Measurements from ENCODE around the gene SLC9A5.

SLC9A5 gene

DNA sequence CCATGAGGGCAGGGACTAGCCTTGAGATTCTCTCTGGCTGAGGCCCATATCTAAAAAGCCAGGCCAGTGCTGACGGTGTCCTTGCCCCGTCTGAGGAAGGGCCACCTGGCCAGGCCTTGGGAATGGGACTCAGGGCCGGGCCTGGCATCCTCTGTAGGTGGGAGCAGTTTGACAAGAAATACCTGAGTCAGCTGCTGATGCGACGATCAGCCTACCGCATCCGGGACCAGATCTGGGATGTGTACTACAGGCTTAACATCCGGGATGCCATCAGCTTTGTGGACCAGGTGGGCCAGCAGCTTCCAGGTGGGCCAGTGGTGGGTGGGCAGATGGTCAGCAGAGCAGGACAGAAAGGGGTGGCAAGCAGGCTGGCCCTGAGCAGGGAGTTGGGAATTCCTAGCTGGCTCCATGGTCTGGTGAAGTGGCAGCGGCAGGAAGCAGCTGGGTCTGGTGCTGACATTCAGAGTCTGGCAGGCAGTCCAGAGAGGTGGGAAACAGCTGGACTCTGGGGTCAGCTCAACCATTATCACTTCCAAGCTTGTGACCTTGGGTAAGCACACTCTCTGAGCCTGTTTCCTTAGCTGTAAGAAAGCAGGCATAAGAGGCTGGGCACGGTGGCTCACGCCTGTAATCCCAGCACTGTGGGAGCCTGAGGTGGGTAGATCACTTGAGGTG, 9.5 kb downstream of the SLC9A5 start:
- FAIRE-seq = no peak

DNA sequence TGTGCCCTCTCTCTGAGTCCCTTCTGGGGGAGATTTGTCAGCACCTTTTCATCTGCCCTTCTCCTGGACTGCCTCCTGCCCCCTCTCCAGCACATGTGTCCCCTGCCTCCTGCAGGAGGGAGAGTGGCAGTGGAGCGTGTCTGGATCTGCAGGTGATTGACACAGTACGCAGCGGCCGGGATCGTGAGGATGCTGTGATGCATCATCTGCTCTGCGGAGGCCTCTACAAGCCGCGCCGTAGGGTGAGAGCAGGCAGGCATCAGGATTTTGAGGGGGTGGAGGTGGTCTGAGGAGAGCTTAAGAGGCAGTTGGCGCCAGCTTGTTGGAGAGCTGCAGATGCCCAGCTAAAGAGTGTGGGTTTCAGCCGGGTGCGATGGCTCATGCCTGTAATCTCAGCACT, 10.9 kb downstream of the SLC9A5 start:
- no peak for FAIRE-seq

DNA sequence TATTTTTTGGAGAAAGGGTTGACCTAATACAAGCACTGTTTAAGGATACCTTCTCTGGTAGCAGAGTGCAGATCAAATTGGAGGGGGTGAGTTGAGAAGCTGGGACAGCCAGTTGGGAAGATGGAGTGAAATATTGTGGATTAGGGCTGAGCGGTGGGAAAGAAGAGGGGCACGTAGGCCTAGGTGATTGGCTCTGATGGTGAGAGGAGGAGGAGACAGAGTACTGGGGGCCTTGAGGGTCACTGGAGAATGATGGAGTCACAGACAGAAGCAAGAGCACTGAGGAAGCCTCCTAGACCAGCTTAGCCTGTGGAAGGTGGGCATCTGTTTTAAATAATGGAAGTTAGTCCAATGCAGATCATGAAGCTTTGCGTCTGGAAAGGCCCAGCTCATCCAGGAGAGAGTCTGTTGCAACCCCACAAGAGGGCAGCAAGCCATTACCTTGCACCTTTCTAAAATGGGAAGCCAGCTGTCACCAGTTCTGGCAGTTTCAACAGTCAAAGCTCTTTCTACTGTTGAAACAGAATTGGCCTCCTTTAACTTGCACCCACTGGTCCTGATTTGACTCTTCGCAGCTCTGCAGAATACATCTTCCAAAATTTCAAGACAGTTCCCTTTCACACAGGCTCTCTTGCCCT, 11.8 kb downstream of the SLC9A5 start:
- no peak for FAIRE-seq

DNA sequence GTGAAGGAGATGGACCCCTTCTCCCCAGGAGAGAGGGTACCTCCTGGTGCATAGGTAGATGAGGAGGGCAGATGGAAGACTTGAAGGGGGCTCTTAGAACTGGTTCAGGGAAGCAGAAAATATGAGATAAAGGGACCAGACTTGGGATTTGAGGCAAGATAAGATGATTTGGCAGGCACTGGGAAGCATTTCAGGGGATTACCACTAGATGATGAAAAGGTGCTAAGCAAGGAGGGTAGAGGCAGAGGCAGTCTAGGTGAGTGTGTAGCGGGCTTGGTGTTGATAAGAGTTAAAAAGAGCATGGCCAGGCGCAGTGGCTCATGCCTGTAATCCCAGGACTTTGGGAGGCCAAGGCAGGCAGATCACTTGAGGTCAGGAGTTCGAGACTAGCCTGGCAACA, 14.4 kb downstream of the SLC9A5 start:
- FAIRE-seq = no peak

DNA sequence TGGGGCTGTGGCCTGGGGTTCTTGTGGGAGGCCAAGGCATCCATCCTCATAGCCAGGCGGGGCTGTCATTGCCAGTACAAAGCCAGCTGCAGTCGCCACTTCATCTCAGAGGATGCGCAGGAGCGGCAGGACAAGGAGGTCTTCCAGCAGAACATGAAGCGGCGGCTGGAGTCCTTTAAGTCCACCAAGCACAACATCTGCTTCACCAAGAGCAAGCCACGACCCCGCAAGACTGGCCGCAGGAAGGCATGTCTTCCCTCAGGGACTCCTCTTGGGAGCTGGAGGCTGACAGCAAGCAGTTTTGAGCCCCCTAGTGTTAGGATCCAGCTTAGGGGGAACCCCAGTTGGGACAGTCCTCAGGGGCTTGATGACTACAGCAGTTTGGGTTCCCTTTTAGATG, 15.5 kb downstream of the SLC9A5 start:
- FAIRE-seq = no peak

DNA sequence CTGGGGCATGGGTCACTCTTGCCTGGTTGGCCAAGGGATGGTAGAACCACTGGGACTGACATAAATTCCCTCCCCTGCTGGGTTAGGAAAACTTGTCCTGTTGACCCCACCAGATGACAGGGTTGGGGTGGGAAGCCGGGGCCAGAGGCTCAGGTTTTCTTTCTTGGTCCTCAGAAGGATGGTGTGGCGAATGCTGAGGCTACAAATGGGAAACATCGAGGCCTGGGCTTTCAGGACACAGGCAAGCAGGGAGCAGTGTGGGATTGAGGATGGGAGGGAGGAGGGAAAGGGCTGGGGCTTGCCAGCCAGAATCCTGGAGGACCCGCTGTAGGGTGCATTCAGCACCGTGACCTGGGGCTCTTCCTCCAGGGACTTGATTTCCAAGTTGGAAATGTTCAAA, 16.1 kb downstream of the SLC9A5 start:
- FAIRE-seq = no peak

DNA sequence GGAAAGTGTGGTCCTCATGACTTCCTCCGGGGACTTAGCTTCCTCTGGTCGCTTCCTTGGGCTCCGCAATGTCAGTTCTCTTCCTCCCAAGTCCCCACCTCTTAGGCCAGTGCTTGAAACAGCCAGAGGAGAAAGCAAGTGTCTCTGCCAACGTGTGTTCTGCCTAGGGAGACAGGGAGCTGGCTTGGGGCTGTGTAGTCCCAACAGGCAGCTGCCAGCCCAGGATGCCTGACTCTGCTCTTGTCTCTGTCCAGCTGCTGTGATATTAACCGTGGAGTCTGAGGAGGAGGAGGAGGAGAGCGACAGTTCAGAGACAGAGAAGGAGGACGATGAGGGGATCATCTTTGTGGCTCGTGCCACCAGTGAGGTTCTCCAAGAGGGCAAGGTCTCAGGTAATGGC, 17.1 kb downstream of the SLC9A5 start:
- no peak for FAIRE-seq

DNA sequence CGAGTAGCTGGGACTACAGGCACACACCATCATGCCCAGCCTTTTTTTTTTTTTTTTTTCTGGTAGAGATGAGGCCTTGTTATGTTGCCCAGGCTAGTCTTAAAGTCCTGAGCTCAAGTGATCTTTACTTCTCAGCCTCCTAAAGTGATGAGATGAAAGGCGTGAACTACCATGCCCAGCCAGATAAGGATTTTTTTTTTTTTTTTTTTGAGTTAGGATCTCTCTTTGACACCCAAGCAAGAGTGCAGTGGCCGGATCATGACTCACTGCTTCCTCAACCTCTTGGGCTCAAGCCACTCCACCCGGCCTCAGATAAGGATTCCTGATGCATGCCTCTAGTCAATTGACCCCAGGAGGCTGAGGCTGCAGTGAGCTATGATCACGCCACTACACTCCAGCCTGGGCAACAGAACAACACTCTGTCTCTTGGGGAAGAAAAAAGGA, 19.4 kb downstream of the SLC9A5 start:
- no peak for FAIRE-seq

DNA sequence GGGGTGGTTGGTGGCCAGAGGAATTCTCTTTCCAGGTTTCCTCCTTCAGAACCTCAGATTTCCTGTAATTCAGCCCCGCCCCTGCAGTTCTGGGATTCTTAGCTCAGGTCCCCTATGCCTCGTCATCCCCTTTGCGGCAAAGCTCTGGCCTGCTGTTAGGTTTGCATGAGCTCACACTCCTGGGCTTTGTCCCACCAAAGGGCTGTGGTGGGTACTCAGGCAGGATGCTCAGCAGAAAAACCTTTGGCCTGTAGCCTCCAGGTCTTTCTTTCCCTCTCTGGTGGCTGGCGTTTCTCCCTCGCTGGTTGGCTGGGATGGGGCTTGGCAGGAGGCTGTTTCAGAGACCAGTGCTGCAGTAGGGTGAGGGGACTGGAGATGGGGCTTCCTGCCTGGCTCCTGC, 21.0 kb downstream of the SLC9A5 start:
- FAIRE-seq = no peak

DNA sequence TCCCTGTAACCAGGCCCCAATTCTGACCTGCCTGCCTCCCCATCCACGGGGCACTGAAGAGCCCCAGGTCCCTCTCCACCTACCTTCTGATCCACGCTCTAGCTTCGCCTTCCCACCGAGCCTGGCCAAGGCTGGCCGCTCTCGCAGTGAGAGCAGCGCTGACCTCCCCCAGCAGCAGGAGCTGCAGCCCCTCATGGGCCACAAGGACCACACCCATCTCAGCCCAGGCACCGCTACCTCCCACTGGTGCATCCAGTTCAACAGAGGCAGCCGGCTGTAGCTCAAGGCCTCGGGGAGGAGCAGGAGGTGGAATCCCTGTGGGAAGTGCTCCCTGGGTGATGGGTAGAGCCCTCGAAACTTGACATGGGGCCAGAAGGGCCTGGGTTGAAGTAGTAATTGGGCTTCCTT, 22.2 kb downstream of the SLC9A5 start:
- FAIRE-seq = no peak

DNA sequence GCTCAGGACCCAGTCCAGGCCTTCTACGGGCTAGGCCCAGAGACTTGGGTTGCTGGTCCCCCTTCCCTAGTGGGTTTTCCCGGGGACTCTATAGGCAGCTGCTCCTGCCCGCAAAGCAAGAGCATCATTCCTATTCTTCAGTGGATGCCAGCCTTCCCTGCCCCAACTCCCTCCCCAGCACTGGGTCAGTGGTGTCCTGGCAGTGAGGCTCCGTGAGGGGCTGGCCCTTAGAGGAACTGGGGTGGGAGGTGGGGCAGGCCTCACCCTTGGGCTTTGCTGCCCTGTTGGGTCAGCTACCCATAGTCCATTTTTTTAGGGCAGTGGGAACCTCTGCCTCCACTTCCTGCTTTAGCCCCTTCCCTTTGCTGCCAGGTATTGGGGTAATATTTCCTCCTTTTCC, 22.7 kb downstream of the SLC9A5 start:
- FAIRE-seq = no peak

DNA sequence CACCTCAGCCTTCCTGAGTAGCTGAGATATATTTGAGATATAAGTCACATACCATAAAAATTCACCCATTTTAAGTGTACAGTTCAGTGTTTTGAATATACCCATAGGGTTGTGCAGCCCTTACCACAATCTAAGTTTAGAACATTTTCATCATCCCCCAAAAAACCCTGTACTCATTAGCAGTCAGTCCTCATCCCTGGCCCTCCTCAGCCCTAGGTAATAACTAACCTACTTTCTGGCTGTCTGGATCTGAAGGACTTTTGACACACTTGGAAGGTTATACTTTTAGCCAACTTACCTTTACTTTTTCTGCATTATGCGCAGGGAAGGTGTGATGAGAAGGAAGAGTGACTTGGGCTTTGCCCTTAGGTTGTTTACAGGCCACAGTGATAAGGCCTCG, 26.5 kb downstream of the SLC9A5 start:
- no peak for FAIRE-seq

DNA sequence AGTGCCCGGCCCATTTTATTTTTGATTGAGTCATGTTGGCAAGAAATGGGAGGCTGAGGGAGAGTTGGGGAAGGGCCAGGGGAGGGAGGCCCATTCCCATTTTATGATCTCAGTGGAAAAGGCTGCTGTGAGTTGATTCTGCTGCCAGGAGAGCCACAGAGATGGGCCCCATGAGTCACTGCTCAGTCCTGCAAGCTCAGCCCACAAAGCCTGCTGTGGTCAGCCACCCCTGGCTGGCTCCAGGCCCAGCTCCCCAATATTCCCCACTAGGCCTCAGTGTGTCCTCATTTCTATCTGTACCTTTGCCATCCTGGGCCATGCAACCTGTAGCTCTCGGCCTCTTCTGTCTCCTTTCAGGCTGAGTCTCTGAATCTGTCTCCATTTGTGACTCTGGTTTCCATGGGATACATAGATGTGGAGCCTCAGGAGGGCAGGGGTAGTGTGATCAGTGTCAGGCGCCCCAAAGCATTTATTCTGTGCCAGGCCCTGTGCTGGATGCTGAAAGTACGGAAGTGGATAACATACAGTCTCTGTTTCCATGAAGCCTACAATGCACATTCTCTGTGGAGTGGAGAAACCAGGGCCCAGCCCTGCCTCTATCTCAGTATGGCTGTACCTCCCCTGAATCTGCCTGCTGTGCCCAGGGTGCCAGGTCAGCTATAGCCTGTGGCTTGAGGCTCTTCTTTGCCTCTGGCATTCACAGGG, 28.7 kb downstream of the SLC9A5 start:
- FAIRE-seq = no peak

DNA sequence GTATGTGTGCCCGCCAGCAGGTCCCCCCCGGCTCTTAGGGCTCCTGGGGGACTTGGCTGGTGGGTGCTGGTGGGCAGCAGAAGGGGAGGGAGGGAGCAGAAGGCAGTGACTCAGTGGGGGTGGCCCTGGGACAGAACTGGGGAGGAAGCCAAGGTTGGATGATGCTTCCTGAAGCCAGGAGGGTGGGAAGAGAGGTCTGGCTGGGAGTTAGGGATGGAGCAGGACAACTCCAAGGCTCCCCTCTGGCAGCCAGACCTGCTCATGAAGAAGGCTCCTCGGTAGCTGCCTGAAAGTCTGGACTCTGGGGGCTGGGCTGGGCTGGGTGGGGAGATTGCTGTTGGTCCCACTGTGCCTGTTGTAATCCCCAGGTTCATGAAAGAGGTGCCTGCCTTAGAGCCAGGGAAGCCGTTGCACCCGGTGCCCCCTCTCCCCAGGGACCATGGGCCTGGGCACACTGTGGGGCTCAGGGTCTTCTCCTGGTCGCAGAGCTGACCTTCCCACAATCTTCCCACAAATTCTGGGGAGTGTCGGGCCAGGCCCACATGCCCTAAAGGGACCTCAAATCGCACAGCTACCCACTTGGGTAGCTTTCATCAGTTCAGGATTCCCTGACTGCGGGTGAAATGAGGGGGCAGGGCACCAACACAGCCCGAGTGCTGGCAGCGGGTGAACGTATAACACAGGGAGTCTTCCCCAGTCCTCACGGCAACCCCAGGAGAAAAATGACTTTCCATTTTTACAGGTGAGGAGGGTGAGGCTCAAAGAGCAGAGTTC, 29.4 kb downstream of the SLC9A5 start:
- no peak for FAIRE-seq

DNA sequence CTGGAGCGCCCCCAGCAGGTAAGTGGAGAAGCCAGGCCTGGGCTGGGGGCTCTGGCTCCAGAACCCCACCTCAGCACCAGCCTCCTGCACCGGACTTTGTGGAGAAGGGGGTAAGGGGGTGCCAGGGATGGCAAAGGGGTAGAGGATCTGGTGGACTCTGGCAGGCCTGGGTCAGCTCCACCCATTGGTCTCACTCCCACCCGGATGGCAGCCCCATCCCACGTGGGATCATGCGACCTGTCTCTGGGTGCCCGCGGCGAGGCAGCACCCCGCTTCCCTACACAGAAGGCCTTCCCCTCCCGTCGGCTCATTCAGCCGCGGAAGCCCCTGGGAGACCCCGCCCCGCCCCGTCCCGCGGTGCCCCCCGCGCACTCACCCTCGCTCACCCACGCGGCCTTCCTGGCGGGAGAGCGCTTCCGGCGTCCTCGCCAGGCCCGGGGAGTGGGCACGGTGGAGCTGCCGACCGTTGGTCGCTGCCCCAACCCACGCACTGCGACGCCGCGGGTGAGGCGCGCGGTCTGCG, 30.1 kb downstream of the SLC9A5 start:
- FAIRE-seq = no peak

DNA sequence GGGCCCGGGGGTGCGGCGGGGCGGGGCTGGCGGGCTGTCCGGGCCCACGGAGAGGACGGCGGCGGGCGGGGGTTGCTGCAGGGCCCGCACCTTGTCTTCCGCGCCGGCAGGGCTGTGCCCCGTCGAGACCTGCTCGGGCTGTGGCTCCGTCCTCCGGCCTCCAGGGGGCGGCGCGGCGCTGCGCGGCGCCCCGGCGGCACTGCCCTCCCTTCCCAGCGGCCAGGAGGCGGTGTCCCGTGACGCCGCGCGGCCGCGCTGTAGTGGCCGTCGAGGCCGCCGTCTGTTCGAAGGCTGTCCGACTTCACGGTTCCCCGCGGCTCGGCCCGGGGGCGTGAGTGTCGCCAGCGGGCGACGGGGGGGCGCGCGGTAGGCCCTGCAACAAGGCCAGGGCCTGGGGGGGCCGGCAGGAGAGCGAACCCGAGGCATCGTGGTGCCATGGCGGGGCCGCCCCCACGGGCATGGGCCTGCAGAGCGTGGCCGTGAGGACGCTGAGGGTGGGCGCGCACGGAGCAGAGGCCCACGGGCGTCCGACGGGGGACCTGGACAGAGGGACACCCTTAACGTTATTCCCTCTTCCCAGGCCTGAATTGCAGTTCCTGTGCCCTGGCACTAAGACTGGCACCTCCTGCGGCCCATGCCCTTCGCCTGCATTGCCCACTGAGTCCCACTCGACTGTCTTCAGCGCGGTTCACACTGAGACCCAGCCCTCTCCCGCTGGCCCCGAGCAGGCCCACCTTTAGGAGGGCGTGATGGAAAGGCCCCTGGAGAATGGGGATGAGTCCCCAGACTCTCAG, 30.7 kb downstream of the SLC9A5 start, which contains the start of gene PLEKHG4:
PLEKHG4 (plus strand) TSS at position 237 of the 794 bp plus-strand sequence; CDS start at position 750, 513 bp downstream.
- no peak for FAIRE-seq

DNA sequence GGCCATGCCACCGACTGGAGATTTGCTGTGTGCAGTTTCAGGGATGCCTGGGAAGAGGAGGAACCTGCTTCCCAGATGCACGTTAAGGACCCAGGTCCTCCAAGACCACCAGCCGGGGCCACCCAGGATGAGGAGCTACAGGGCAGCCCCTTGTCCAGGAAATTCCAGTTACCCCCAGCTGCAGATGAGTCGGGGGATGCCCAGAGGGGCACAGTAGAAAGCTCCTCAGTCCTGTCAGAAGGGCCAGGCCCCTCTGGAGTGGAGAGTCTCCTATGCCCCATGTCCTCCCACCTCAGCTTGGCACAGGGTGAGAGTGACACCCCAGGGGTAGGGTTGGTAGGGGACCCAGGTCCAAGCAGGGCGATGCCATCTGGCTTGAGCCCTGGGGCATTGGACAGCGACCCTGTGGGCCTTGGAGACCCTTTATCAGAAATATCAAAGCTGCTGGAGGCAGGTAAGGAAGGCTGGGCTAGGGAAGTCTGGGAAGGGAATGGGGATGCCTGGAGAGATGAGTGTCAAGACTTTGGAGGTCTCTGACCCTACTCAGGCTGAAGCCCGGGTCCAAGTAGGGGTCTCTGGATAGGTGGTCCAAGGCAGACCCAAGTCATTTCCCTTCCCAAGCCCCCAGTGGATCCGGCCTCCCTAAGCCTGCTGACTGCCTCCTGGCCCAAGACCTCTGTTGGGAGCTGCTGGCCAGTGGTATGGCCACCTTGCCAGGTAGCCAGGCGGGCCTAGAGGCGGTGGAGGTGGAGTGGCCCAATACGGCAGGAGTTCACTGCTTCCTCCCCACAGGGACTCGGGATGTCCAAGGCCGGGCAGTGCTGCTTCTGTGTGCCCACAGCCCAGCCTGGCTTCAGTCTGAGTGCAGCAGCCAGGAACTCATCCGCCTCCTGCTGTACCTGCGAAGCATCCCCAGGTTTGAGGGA, 31.6 kb downstream of the SLC9A5 start:
- FAIRE-seq = no peak

DNA sequence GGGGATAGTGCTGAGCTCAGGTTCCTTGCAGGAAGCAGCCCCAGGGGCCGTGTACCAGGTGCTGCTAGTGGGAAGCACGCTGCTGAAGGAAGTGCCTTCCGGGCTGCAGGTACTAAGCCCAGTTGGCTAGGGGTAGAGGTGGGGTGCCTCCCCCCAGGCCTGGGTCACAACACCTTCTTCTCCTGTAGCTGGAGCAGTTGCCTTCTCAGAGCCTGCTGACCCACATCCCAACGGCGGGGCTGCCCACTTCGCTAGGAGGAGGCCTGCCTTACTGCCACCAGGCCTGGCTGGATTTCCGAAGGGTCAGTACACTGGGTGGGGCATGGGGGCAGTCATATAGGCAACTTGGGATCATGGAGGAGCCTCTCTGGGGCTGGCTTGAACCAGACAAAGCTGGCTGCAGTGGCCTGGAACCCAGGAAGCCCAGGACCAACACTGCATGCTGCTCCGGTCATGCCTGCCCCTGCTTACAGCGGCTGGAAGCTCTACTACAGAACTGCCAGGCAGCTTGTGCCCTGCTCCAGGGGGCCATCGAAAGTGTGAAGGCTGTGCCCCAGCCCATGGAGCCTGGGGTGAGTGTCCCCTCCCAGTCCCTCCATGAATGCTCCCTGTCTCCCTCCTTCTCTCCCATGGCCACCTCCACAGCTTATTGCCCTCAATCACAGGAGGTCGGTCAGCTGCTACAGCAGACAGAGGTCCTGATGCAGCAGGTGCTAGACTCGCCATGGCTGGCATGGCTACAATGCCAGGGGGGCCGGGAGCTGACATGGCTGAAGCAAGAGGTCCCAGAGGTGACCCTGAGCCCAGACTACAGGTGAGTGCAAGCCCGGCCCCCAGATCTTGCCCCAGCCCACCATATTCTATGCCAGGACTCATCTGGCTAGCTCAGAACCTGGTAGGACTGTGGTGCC, 33.0 kb downstream of the SLC9A5 start:
- no peak for FAIRE-seq

DNA sequence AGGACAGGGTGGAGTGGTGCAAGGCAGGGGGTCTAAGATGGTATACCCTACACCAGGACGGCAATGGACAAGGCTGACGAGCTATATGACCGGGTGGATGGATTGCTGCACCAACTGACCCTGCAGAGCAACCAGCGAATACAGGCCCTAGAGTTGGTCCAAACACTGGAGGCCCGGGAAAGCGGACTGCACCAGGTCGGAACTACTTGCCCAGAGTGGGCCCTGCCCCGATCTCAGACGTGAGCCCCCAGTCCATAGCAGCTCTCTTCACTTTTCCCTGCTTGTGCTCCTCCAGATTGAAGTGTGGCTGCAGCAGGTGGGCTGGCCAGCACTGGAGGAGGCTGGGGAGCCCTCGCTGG, 33.6 kb downstream of the SLC9A5 start:
- FAIRE-seq = no peak

All from colon (tissue), 2 donors.